Natural killer cell (primary cell): ENCODE results near the gene DBNDD1. TPM values are rescaled to one million over a fixed set of nuclear protein-coding genes. Genes with fewer than 3 reads are reported as not detected.

Experiments used
- ATAC-seq, 3 donors: fragments of 150-1000 bp in 2 of 3; fragments of 200-7000 bp in 1 of 3; cut with Tn5 transposase; 1 replicate in 1 of 3; 2 replicates in 2 of 3; pipeline ENCODE4 v1.10.0; 2021; ENCODE audit warnings: mild to moderate bottlenecking in 2 of 3, moderate library complexity in 2 of 3
- DNase-seq, 2 donors: peaks; one replicate each; pipeline versions ENCODE4 v3.0.0 to v3.0.0-alpha.2; 2013 to 2021; ENCODE audit warnings: mixed read lengths in 1 of 2
- H3K27ac ChIP-seq: one replicate; pipeline ENCODE4 v1.5.1; 2013; ENCODE audit warnings: mild to moderate bottlenecking, low read length
- H3K27me3 ChIP-seq: one replicate; pipeline ENCODE4 v1.6.1; 2013; ENCODE audit warnings: low read length; ENCODE audit not compliant: control insufficient read depth, insufficient read depth
- H3K36me3 ChIP-seq: one replicate; pipeline ENCODE4 v1.6.1; 2013; ENCODE audit warnings: low read length; ENCODE audit not compliant: control insufficient read depth, insufficient read depth
- H3K4me1 ChIP-seq: one replicate; pipeline ENCODE4 v1.6.1; 2013; ENCODE audit warnings: low read length; ENCODE audit not compliant: control insufficient read depth, insufficient read depth
- H3K4me3 ChIP-seq: one replicate; pipeline ENCODE4 v1.5.1; 2013; ENCODE audit warnings: low read length
- H3K9me3 ChIP-seq: one replicate; pipeline ENCODE4 v1.6.1; 2013; ENCODE audit warnings: low read length; ENCODE audit not compliant: control insufficient read depth, insufficient read depth
- H3K27ac Mint-ChIP-seq, 2 donors: one replicate each; pipeline ENCODE4 v1.8.0; 2022; ENCODE audit warnings: mild to moderate bottlenecking in 2 of 2, mixed read lengths in 2 of 2, moderate library complexity in 1 of 2
- H3K27me3 Mint-ChIP-seq, 2 donors: one replicate each; pipeline ENCODE4 v1.8.0; 2022; ENCODE audit warnings: low read depth in 2 of 2, mixed read lengths in 2 of 2
- H3K36me3 Mint-ChIP-seq: one replicate; pipeline ENCODE4 v1.8.0; 2022; ENCODE audit warnings: mixed read lengths
- H3K4me1 Mint-ChIP-seq, 2 donors: one replicate each; pipeline ENCODE4 v1.8.0; 2022; ENCODE audit warnings: mixed read lengths in 2 of 2
- H3K4me3 Mint-ChIP-seq: one replicate; pipeline ENCODE4 v1.8.0; 2022; ENCODE audit warnings: mild to moderate bottlenecking, moderate library complexity, mixed read lengths
- H3K9me3 Mint-ChIP-seq, 2 donors: one replicate each; pipeline ENCODE4 v1.8.0; 2022; ENCODE audit warnings: mixed read lengths in 2 of 2
- CTCF ChIP-seq: fragments of 200-600 bp; IDR thresholded peaks from one replicate; pipeline ENCODE4 v1.8.0; 2022; ENCODE audit warnings: antibody characterized with exemption
- WGBS: methylation state at CpG from one replicate; pipeline ENCODE4 v1.1.7; 2013; ENCODE audit warnings: missing lambda C conversion rate; ENCODE audit not compliant: insufficient coverage; 5-methylcytosine and 5-hydroxymethylcytosine counted together
- intact Hi-C: fragments of 100-400 bp; cut with micrococcal nuclease; formaldehyde crosslinking; loops from one replicate; pipeline ENCODE4 v1.14.2; 2022
- total RNA-seq, 4 donors: library from RNA; stranded (reverse); fragments of 120-200 nt in 1 of 4; gene quantifications; one replicate each; pipeline versions ENCODE4 v1.2.3 to v1.2.4, GENCODE V29; 2013 to 2022

DBNDD1 gene
- total RNA-seq, 3 donors from 2014 or later (not counting 1 experiment from before 2014, with no cell fraction given) = 0.20 TPM; not detected in 2

- ATAC-seq = no peak
- no peak for DNase-seq
- whole genome bisulfite sequencing = 95% methylated on average over 19 of the region's 19 CpGs
- H3K4me3 ChIP-seq = no peak overlapping the region
- peak overlapping the region; percentile 67 for H3K4me3 Mint-ChIP-seq
- peaks cover 14% of the 10 kb centered on the region for H3K27me3 ChIP-seq
- no peak for TF ChIP-seq CTCF
- H3K4me1 ChIP-seq = peaks cover 15% of the 10 kb centered on the region
- intact Hi-C loops = no loop called here
- peaks cover 9% of the 10 kb centered on the region for H3K9me3 ChIP-seq
- H3K36me3 Mint-ChIP-seq = peaks cover 4% of the 10 kb centered on the region
- peak overlapping the region; percentile 36 to 82 for H3K27ac Mint-ChIP-seq
- peaks cover 0 to 9% of the 10 kb centered on the region in 2 donors for H3K27me3 Mint-ChIP-seq
- peaks cover 2 to 3% of the 10 kb centered on the region in 2 donors for H3K9me3 Mint-ChIP-seq
- H3K27ac ChIP-seq = no peak overlapping the region
- peaks cover 0 to 9% of the 10 kb centered on the region in 2 donors for H3K4me1 Mint-ChIP-seq
- H3K36me3 ChIP-seq = no peaks in the 10 kb centered on the region
Measured at GRCh38 chr16:90048737-90049330, 29.6 kb upstream of the DBNDD1 start.

- Mint-ChIP-seq H3K4me1 (peaks cover 0 to 9% of the 10 kb centered on the region in 2 donors), H3K36me3 (no peaks in the 10 kb centered on the region), H3K27me3 (peaks cover 0 to 8% of the 10 kb centered on the region in 2 donors), H3K9me3 (no peaks in the 10 kb centered on the region), H3K27ac (peak overlapping the region; percentile 36 to 82), H3K4me3 (peak overlapping the region; percentile 67)
- Histone ChIP-seq H3K36me3 (no peaks in the 10 kb centered on the region), H3K27ac (no peak overlapping the region), H3K9me3 (peaks cover 4% of the 10 kb centered on the region), H3K4me3 (no peak overlapping the region), H3K27me3 (peaks cover 14% of the 10 kb centered on the region), H3K4me1 (peaks cover 15% of the 10 kb centered on the region)
- 81% methylated on average over 12 of the region's 12 CpGs for WGBS
- intact Hi-C loops = no loop called here
- ATAC-seq (peak in 1 of 3 donors; percentile 24), DNase-seq (peak in 1 of 2 donors; percentile 24)
- no peak for TF ChIP-seq CTCF
Measured at GRCh38 chr16:90048347-90048722, 29.1 kb upstream of the DBNDD1 start.

GRCh38 chr16:90047714-90048346, 28.6 kb upstream of the DBNDD1 start:
- 68% methylated on average over 16 of the region's 59 CpGs for WGBS
- H3K4me3 Mint-ChIP-seq = peak overlapping the region; percentile 67

More at GRCh38 chr16:90047714-90048346, 28.6 kb upstream of the DBNDD1 start:
- Histone ChIP-seq H3K4me3 (no peak overlapping the region), H3K36me3 (no peaks in the 10 kb centered on the region), H3K4me1 (peaks cover 15% of the 10 kb centered on the region), H3K27ac (no peak overlapping the region), H3K27me3 (peaks cover 14% of the 10 kb centered on the region), H3K9me3 (no peaks in the 10 kb centered on the region)
- no peaks in the 10 kb centered on the region for H3K36me3 Mint-ChIP-seq
- intact Hi-C loops = no loop called here
- H3K4me1 Mint-ChIP-seq = peaks cover 0 to 9% of the 10 kb centered on the region in 2 donors
- TF ChIP-seq CTCF = no peak
- peak overlapping the region; percentile 36 to 82 for H3K27ac Mint-ChIP-seq
- H3K27me3 Mint-ChIP-seq = peaks cover 0 to 4% of the 10 kb centered on the region in 2 donors
- ATAC-seq = peak in 2 of 3 donors; percentile 53
- DNase-seq = peak in 1 of 2 donors; percentile 41
- H3K9me3 Mint-ChIP-seq = no peaks in the 10 kb centered on the region
